ENCODE data around the gene SLC26A1.

Gene SLC26A1

GRCh38 chr4:964346-965025, 28.7 kb downstream of the SLC26A1 start:
- no peak for DNase-seq

- no peak for DNase-seq
Measured at GRCh38 chr4:963276-964225, 29.7 kb downstream of the SLC26A1 start.

GRCh38 chr4:962231-963208, 30.7 kb downstream of the SLC26A1 start:
- DNase-seq = peak; percentile 40

- no peak for DNase-seq
Measured at GRCh38 chr4:961351-962230, 31.6 kb downstream of the SLC26A1 start.

- DNase-seq = no peak
Measured at GRCh38 chr4:960636-961350, 32.4 kb downstream of the SLC26A1 start.

GRCh38 chr4:960140-960635, 33.0 kb downstream of the SLC26A1 start:
- no peak for DNase-seq

- DNase-seq = no peak
Measured at GRCh38 chr4:959338-960139, 33.7 kb downstream of the SLC26A1 start.

GRCh38 chr4:958696-959337, 34.4 kb downstream of the SLC26A1 start:
- DNase-seq = no peak

- DNase-seq = no peak
Measured at GRCh38 chr4:958314-958665, 34.9 kb downstream of the SLC26A1 start.

GRCh38 chr4:957581-958313, 35.5 kb downstream of the SLC26A1 start:
- no peak for DNase-seq

GRCh38 chr4:957231-957580, 36.0 kb downstream of the SLC26A1 start:
- no peak for DNase-seq

- DNase-seq = no peak
Measured at GRCh38 chr4:956531-957230, 36.5 kb downstream of the SLC26A1 start.

GRCh38 chr4:955931-956381, 37.2 kb downstream of the SLC26A1 start:
- no peak for DNase-seq

- no peak for DNase-seq
Measured at GRCh38 chr4:955161-955921, 37.9 kb downstream of the SLC26A1 start.

- no peak for DNase-seq
Measured at GRCh38 chr4:954211-955020, 38.8 kb downstream of the SLC26A1 start.

GRCh38 chr4:953574-953915, 39.7 kb downstream of the SLC26A1 start:
- DNase-seq = no peak

Data from NCI-H510A treated with DMSO at 0.1 percent for 48 hours (cell line).